HL-60 (cell line): ENCODE data around the gene BRINP3.

Source experiments
- DNase-seq, 2 experiments: peaks; one replicate each; pipeline ENCODE4 v3.0.0-alpha.2; 2010 to 2020; ENCODE audit warnings: low read depth in 1 of 2, low spot score in 1 of 2
- H3K27ac ChIP-seq: fragments of 250-450 bp; sonication (Bioruptor Pico); replicated peaks from 2 replicates; pipeline ENCODE4 v1.5.1; 2020; ENCODE audit warnings: mild to moderate bottlenecking, moderate library complexity
- H3K27me3 ChIP-seq: fragments of 250-450 bp; sonication (Bioruptor Pico); 2 replicates; pipeline ENCODE4 v1.5.1; 2021; ENCODE audit warnings: mild to moderate bottlenecking, moderate library complexity; ENCODE audit not compliant: insufficient read depth, poor library complexity, severe bottlenecking
- H3K4me3 ChIP-seq: replicated peaks from 2 replicates; pipeline ENCODE4 v1.5.1; 2011; ENCODE audit warnings: mild to moderate bottlenecking, control low read depth, low read length; ENCODE audit not compliant: insufficient read depth
- CTCF ChIP-seq: IDR thresholded peaks from one replicate; pipeline ENCODE4 v1.5.1; 2011; ENCODE audit warnings: low read length, control low read depth, inconsistent platforms; ENCODE audit not compliant: insufficient read depth
- GABPA ChIP-seq: IDR thresholded peaks from 2 replicates; pipeline ENCODE4 v1.6.1; 2012; ENCODE audit warnings: low read depth
- POLR2AphosphoS5 ChIP-seq: IDR thresholded peaks from 2 replicates; pipeline ENCODE4 v1.6.1; 2012; ENCODE audit warnings: low read depth
- REST ChIP-seq: IDR thresholded peaks from 2 replicates; pipeline ENCODE4 v1.6.1; 2012; ENCODE audit warnings: low read depth; ENCODE audit not compliant: insufficient replicate concordance
- SPI1 ChIP-seq: IDR thresholded peaks from 2 replicates; pipeline ENCODE4 v1.6.1; 2012; ENCODE audit warnings: low read depth, mild to moderate bottlenecking, borderline replicate concordance

Gene BRINP3

GRCh38 chr1:190391582-190391981 lies 86.1 kb downstream of the BRINP3 start:
- H3K4me3 ChIP-seq = no peak overlapping the region
- DNase-seq = no peak
- H3K27ac ChIP-seq = no peak overlapping the region
- TF ChIP-seq GABPA = no peak
- TF ChIP-seq SPI1 = no peak
- TF ChIP-seq REST = no peak
- no peak for TF ChIP-seq POLR2AphosphoS5
- no peak for TF ChIP-seq CTCF
- H3K27me3 ChIP-seq = no peaks in the 10 kb centered on the region

GRCh38 chr1:190377991-190378390 lies 99.7 kb downstream of the BRINP3 start:
- TF ChIP-seq REST = no peak
- TF ChIP-seq SPI1 = no peak
- TF ChIP-seq CTCF = no peak
- no peak for TF ChIP-seq GABPA
- no peak for TF ChIP-seq POLR2AphosphoS5
- Histone ChIP-seq H3K4me3 (no peak overlapping the region), H3K27me3 (no peaks in the 10 kb centered on the region), H3K27ac (no peak overlapping the region)
- no peak for DNase-seq

GRCh38 chr1:190377294-190377693 lies 100.4 kb downstream of the BRINP3 start:
- Histone ChIP-seq H3K27me3 (no peaks in the 10 kb centered on the region), H3K4me3 (no peak overlapping the region), H3K27ac (no peak overlapping the region)
- DNase-seq = no peak
- TF ChIP-seq POLR2AphosphoS5 (no peak), CTCF (no peak)

GRCh38 chr1:190376044-190376443 lies 101.6 kb downstream of the BRINP3 start:
- TF ChIP-seq CTCF = no peak

More at GRCh38 chr1:190376044-190376443, 101.6 kb downstream of the BRINP3 start:
- no peak for DNase-seq
- Histone ChIP-seq H3K27ac (no peak overlapping the region), H3K4me3 (no peak overlapping the region), H3K27me3 (no peaks in the 10 kb centered on the region)
